NCI-H2196 (cell line): Measurements from ENCODE around the gene CIC.

ENCODE experiments used
- DNase-seq: peaks from one replicate; lab custom pipeline; 2025; ENCODE audit not compliant: unreplicated experiment; lab: John Stamatoyannopoulos, UW

CIC gene

DNA sequence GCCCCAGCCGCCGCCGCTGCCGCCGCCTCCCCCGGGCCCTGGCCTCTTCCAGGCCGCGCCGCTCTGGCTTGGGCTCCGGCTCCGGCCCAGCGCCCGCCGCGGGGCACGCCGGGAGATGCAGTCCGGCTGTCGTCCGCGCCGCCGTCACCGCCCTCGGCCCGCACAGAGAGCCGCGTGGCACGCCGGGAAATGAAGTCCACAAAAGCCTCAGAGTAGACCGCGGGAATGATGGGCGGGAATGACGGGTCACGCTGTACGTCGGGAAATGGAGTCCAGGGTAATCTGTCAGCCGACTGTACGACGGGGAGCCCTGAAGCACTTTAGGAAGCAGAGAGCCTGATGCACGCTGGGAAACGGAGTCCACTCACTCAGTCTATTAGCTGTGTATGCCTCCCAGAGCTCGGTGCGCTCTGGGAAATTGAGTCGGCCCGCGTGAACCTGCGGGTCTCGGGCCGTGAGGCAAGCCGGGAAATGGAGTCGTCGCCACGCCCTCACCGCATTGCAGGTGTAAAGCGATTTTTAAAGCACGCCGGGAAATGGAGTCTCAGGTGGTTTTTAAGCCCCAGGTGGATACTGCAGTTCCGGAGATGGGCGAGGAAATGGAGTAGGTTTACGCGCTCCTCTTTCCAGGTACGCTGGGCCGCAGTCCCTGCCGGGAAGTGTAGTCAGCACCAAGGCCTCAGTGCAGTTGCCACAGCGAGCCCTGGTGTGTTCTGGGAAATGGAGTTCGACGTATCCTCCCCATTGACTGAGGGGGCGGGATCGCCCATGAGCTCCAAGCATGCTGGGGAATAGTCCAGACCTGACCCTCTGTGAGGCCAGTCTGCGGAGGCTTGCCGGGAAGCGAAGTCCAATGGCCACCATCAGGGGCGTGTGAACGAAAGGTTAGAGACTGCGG is 26.3 kb upstream of the CIC start, which contains the start of gene GSK3A:
Gene GSK3A, minus strand, starts transcription at position 91 of the 898 bp plus-strand sequence. CDS start 137 bp downstream, outside the sequence.
- peak; percentile 100 for DNase-seq

- peak; percentile 94 for DNase-seq
Measured at GRCh38 chr19:42244347-42245220, 24.5 kb upstream of the CIC start.

DNA sequence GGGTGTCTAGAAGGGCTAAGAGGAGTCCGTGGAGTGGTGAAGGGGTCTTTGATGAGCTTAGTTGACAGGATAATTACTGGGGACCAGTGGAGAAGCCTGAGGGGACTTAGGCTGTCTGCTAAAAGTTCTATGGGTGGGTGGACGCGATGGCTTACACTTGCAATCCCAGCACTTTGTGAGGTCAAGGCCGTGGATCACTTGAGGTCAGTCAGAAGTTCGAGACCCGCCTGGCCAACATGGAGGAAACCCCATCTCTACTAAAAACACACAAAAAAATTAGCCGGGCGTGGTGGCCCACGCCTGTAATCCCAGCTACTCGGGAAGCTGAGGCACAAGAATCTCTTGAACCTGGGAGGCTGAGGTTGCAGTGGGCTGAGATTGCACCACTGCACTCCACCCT is 23.8 kb upstream of the CIC start:
- no peak for DNase-seq

GRCh38 chr19:42246143-42246921 is 22.7 kb upstream of the CIC start:
- peak; percentile 36 for DNase-seq

DNA sequence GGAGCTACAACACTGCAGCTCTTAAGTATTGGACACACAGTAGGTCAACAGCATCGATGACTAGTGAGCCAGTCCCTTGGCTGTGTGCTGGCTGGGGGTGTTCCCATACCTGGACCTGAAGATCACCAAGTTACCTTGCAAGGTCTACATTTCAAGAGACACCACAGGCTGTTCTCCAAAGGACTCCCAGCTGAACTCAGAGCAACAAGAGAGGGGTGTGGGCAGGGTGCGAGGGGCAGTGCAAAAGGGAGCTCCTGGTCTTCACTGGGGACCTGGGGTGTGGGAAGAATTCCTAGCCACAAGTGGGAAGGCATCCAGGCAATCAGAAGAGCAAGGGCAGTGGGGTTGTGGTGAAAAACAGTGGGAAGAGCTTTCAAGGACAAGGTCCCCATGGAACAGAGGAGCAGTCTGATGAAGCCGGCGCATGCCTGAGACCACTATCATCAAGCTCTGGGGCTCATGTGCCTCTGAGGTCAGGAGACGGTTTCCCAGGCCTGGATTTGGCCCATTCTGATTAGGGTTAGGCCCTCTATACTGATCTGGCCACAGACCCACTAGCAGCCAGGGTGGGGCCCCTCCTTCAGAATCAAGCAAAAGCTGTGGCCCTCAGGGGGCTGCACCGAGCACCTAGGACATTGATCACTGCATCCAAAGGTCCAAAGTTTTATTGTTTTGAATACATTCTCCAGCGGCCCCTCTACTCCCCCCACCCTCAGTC is 22.0 kb upstream of the CIC start:
- no peak for DNase-seq

GRCh38 chr19:42247640-42248199 is 21.3 kb upstream of the CIC start:
- no peak for DNase-seq

DNA sequence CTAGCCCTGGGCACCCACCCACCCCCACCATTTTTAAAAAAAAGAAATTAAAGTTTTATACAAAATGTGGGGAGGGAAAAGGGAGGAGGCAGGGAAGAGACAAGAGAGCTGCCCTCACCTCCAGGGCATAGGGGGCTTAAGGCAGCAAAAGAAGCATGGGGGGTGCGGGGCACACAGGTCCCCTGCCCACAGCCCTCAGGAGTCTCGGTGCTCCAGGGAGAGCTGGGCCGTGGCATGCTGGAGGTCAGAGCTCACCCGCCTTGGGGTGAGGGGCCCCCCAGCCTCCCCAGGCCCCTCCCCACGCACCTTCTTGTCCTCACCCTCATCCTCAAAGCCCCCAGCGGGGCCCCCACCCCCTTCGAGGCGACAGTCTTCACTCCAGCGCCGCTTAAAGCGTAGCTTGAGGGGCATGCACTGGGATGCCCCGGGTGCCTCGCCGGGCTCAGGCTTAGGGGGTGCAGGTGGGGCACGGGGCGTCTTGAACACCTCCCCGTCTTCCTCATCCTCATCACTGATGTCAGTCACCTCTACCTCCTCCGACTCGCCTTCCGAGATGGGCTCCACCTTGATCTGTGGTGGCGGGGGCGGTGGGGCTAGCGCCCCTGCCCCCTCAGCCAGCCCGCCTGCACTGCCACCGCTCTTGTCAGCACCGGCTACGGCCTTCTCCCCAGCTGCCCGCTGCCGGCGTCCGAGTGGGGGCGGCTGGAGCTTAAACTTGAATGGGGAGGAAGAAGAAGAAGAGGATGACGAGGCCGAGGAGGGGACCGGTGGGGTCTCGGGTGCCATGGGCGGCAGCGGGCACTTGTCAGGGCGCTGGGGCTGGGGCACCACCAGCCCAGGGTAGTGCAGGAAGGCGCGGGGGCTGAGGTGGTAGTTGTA is 20.5 kb upstream of the CIC start:
- DNase-seq = no peak

DNA sequence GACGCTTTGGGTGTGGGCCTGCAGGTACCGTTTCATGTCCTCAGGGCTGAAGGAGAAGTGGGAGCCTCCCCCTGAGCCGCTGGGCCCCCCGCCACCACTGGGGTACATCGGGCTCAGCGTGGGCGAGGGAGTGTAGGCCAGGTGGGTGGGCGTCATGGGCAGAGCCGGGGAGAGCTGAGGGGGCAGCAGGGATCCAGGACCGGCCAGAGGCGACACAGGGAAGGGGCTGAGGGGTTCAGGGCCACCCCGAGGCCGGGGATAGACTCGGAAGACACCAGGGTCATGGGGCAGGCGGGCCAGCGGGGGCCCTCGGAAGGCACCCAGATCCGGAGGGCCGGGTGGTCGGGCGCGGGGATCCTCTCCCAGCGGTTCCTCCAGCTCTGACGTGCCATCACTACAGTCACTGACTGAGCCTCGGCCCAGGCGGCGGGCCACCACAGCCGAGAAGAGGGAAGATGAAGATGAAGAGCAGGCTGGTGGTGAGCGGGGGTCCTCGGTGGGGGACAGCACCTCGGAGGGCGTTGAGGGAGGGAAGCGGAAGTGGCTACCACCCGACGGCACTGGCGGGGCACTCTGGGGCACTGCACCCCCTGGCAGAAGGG is 19.8 kb upstream of the CIC start:
- DNase-seq = no peak

DNA sequence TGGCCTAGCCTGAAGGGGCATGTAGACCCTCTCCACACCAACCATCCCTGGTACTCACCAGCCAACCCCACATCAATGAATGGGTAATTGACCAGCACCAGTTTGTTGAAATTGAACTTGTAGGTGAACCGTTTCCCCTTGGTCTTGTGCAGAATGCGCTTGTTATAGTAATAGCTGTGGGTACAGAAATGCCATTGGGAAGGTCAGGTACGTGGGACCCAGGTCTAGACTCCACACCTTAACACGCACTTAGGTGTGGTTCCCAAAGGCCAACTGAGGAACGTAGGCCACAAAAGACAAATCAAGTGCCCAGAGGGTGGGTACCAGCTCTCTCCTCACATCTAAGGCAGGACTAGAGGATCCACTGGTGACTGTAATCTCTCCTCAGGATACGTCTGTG is 19.3 kb upstream of the CIC start:
- no peak for DNase-seq

GRCh38 chr19:42250183-42250665 is 18.8 kb upstream of the CIC start:
- DNase-seq = no peak

DNA sequence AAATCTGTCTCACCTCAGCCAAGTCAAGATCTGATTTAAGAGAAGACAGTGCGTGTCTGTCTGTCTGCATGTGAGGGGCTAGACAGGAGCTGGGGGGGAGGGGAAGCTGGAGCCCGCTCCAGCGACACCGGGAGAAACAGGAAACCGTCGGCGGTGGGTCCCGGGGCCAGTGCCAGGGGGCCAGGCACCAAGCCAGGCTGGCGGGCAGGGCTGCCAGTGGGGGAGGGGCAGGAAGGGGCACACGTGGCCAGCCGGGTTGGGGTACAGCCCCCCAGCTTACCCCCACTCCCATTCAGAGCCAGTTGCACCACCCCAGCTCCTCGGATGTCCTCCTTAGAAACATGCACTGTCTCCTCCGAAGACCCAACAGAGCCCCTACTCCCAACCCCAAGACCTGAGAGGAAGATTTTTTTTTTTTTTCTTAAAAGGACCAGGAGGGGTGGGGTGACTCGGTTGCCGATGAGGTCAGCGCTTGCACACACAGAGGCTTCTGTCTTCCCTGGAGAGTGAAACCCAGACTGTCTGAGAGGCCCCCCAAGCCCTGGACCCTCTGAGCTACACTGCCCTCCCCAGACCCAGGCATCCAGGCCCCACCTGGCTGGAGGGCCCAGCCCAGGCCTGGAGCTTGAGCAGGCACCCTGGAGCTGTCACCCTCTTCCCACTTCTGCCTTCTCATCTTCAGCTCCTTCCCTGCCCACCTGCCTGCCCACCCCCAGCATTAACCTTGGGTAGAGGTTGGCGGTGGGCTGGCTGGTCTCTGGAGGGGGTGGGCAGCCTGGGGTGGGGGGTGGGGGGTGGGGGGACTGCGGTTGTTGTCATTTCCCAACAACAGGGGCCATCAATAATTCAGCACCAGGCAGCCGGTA is 18.2 kb upstream of the CIC start:
- DNase-seq = no peak

GRCh38 chr19:42251572-42252358 is 17.3 kb upstream of the CIC start:
- no peak for DNase-seq

- no peak for DNase-seq
Measured at GRCh38 chr19:42252365-42253244, 16.4 kb upstream of the CIC start.

- DNase-seq = peak; percentile 35
Measured at GRCh38 chr19:42253245-42254088, 15.6 kb upstream of the CIC start.
